Measurements from ENCODE around the gene FAM50A. TPM values are rescaled to one million over a fixed set of nuclear protein-coding genes. Genes with fewer than 3 reads are reported as not detected.

FAM50A gene
- total RNA-seq, 1 donor from 2014 or later, result 77.5 TPM

DNA sequence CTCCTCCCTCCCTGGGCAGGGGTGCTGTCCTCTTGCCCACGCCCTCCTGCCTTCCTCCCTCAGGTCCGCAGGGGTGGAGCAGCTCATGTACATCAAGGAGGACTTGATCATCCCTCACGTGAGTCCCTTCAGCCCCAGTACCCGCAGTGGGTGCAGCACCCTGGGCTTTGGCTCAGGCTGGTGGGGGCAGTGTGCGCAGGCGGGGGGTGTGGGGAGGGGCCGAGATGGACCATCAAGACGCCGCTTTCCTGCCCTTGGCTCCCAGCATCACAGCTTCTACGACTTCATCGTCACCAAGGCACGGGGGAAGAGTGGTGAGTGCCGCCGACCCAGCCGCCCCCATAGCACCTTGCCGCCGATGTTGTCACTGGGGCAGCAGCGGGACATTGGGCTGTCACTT lies 5.7 kb downstream of the FAM50A start:
- no peak overlapping the region for H3K4me3 ChIP-seq
- no peak overlapping the region for H3K27ac ChIP-seq
- TF ChIP-seq, protein P1, sequence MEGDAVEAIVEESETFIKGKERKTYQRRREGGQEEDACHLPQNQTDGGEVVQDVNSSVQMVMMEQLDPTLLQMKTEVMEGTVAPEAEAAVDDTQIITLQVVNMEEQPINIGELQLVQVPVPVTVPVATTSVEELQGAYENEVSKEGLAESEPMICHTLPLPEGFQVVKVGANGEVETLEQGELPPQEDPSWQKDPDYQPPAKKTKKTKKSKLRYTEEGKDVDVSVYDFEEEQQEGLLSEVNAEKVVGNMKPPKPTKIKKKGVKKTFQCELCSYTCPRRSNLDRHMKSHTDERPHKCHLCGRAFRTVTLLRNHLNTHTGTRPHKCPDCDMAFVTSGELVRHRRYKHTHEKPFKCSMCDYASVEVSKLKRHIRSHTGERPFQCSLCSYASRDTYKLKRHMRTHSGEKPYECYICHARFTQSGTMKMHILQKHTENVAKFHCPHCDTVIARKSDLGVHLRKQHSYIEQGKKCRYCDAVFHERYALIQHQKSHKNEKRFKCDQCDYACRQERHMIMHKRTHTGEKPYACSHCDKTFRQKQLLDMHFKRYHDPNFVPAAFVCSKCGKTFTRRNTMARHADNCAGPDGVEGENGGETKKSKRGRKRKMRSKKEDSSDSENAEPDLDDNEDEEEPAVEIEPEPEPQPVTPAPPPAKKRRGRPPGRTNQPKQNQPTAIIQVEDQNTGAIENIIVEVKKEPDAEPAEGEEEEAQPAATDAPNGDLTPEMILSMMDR (IDR thresholded peaks at IDR 0.05), result no peak
- intact Hi-C loops (cut with DNase I), result no loop called here
- H3K36me3 ChIP-seq, result peaks cover 36% of the 10 kb centered on the region
- H3K27me3 ChIP-seq (ENCODE audit: low read depth), result no peaks in the 10 kb centered on the region
- H3K4me1 ChIP-seq, result peaks cover 13% of the 10 kb centered on the region
- ATAC-seq (no peak), DNase-seq (no peak)
- no peaks in the 10 kb centered on the region for H3K9me3 ChIP-seq

DNA sequence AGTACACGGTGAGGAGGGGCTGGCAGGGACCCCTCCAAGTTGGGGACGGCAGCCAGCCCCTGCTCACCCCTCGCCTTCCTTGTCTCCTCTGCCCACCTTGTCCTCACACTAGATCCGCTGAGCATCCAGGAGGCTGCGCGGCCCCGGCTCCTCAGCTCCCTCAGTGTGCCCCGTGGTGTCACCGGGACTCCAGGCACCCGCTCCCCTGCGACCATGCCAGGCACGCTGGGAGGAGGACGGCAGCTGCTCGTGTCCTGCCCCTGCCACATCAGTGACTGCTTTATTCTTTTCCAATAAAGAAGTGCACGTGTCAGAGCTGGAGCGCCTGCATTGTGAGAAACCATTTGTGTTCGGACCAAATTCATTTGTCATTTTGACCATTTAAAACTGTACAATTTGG lies 6.4 kb downstream of the FAM50A start:
- Histone ChIP-seq H3K27me3 (ENCODE audit: low read depth) (no peaks in the 10 kb centered on the region), H3K9me3 (no peaks in the 10 kb centered on the region), H3K27ac (no peak overlapping the region), H3K36me3 (peaks cover 36% of the 10 kb centered on the region), H3K4me1 (peaks cover 6% of the 10 kb centered on the region), H3K4me3 (no peak overlapping the region)
- DNase-seq (no peak), ATAC-seq (no peak)
- TF ChIP-seq, protein P1 (IDR thresholded peaks at IDR 0.05), result no peak
- intact Hi-C loops (cut with DNase I), result no loop called here

DNA sequence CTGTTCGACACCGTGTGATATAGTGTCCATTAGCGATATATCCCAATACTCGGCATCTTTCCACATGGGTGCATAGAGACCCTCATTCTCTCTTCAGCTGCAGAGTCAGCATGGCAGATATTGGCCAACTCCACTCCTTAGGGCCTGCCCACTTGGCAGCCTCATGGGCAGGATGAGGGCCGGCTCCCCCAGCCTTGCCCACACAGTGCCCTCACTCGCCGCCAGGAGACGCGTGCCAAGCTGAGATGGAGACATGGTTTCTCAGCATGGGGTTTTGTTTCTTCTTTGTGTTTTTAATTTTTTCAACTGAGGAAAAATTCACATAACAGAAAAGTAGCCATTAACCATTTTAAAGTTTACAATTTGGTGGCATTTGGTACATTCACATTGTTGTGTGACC lies 8.9 kb downstream of the FAM50A start:
- ATAC-seq (no peak), DNase-seq (no peak)
- Histone ChIP-seq H3K27ac (no peak overlapping the region), H3K36me3 (peaks cover 34% of the 10 kb centered on the region), H3K4me3 (no peak overlapping the region), H3K27me3 (ENCODE audit: low read depth) (no peaks in the 10 kb centered on the region), H3K9me3 (no peaks in the 10 kb centered on the region), H3K4me1 (no peaks in the 10 kb centered on the region)
- intact Hi-C loops (cut with DNase I), result no loop called here
- TF ChIP-seq, protein P1 (IDR thresholded peaks at IDR 0.05), result no peak

DNA sequence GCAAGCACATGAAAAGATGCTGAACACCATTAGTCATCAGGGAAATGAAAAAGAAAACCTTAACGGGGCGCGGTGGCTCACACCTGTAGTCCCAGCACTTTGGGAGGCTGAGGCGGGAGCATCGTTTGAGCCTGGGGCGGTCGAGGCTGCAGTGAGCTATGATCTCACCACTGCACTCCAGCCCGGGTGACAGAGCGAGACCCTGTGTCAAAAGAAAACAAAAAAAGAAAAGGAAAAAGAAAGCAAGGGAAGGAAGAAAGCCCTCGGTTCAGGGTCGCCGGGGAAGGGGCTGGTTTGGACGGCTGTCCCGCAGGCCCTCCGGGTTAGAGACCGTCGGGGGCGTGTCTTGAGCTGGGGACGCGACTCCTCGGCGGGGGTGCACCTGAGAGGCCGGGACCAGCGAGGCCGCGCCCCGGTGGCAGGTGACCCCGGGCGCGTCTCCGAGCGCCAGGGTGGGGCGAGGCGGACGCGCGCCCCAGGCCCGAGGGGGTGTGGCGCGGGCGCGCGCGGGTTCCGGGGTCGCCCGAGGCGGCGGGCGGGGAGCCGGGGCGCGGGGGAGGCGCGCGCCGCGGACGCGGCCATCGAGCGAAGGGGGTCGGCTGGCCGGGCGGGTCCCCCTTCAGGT lies 13.7 kb downstream of the FAM50A start:
- Histone ChIP-seq H3K36me3 (peaks cover 9% of the 10 kb centered on the region), H3K4me3 (peak overlapping the region; percentile 68), H3K27me3 (ENCODE audit: low read depth) (no peaks in the 10 kb centered on the region), H3K9me3 (no peaks in the 10 kb centered on the region), H3K4me1 (no peaks in the 10 kb centered on the region), H3K27ac (peak overlapping the region; percentile 56)
- DNase-seq (peak; percentile 60), ATAC-seq (peak; percentile 75 to 83)
- TF ChIP-seq, protein P1 (IDR thresholded peaks at IDR 0.05), result no peak
- intact Hi-C loops (cut with DNase I), result no loop called here

DNA sequence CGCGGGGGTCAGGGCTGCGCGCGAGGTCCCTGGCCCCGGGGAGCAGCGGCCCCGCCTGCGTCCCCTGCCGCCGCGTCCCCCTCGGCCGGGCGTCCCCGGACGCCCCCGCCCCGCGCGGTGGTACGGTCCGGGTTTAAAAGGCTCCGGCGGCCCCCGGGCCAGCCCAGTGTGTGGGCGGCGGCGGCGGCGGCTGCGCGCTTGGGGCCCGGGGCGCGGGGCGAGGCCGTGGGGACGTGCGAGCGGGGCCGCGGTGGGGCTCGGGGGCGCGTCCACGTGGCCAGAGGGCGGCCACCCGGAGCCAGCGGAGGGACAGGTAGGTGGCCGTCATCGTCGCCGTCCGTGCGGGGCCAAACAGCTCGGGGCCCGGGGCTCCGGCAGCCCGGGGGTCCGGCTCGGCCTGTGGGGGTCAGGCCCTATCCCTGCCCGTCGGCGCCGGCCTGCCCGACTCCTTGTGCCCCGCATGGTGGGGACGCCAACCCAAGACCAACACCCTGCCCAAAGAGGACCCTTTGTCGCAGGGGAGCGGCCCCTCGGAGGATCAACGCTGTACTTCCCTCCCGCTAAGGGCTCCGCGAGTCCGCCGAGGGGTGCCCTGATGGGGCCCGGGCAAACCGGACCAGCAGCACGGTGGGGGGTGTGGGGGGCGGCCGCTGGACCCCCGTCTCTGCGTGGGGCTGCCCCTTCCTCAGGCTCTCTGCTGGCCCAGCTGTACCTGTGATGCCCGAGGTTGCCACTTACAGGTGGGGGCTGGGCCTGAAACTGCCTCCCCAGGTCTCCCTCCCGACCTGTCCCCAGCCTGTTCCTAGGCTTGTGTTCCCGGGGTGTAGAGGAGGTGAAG lies 14.4 kb downstream of the FAM50A start, which contains the start of gene PLXNA3:
Gene PLXNA3 (plus strand): TSS at position 166 of the 838 bp plus-strand sequence. CDS start 1,903 bp downstream, outside the sequence.
- DNase-seq (peak; percentile 60), ATAC-seq (peak; percentile 79 to 88)
- intact Hi-C loops (cut with DNase I), result no loop called here
- Histone ChIP-seq H3K4me1 (no peaks in the 10 kb centered on the region), H3K36me3 (peaks cover 10% of the 10 kb centered on the region), H3K4me3 (peak within 1 kb of the TSS; percentile 68), H3K9me3 (no peaks in the 10 kb centered on the region), H3K27ac (peak within 1 kb of the TSS; percentile 56), H3K27me3 (ENCODE audit: low read depth) (no peaks in the 10 kb centered on the region)
- TF ChIP-seq, protein P1 (IDR thresholded peaks at IDR 0.05), result no peak

Data from lower lobe of right lung (tissue), 2 donors.